ENCODE results near the gene ECHDC1.
"Not testable (repeated sequence)": the region's sequence is repeated elsewhere in the genome, so short reads cannot be mapped to it uniquely, and the experiment has no call there.

The ECHDC1 gene

GRCh38 chr6:127342946-127343808 lies at the start of gene ECHDC1:
ECHDC1 (minus strand) TSS chr6:127343609; CDS start chr6:127331028, 12,581 bp downstream.
- no peak for DNase-seq

GRCh38 chr6:127392301-127392700 lies 48.9 kb upstream of the ECHDC1 start:
- no peak for DNase-seq

- no peak for DNase-seq
Observed at GRCh38 chr6:127391094-127391953, 47.9 kb upstream of the ECHDC1 start.

GRCh38 chr6:127389706-127390105 lies 46.3 kb upstream of the ECHDC1 start:
- no peak for DNase-seq

- DNase-seq: no peak
Observed at GRCh38 chr6:127385668-127386430, 42.4 kb upstream of the ECHDC1 start.

- not testable (repeated sequence) for DNase-seq
Observed at GRCh38 chr6:127384848-127385247, 41.4 kb upstream of the ECHDC1 start.

GRCh38 chr6:127383988-127384387 lies 40.6 kb upstream of the ECHDC1 start:
- no peak for DNase-seq

GRCh38 chr6:127382413-127382812 lies 39.0 kb upstream of the ECHDC1 start:
- no peak for DNase-seq

GRCh38 chr6:127381384-127381783 lies 38.0 kb upstream of the ECHDC1 start:
- no peak for DNase-seq

- no peak for DNase-seq
Observed at GRCh38 chr6:127376685-127377084, 33.3 kb upstream of the ECHDC1 start.

GRCh38 chr6:127367023-127367375 lies 23.6 kb upstream of the ECHDC1 start:
- DNase-seq: no peak

GRCh38 chr6:127366282-127367022 lies 23.0 kb upstream of the ECHDC1 start:
- no peak for DNase-seq

- DNase-seq: no peak
Observed at GRCh38 chr6:127365874-127366273, 22.5 kb upstream of the ECHDC1 start.

- no peak for DNase-seq
Observed at GRCh38 chr6:127352524-127352923, 9.1 kb upstream of the ECHDC1 start.

- DNase-seq: no peak
Observed at GRCh38 chr6:127349980-127350379, 6.6 kb upstream of the ECHDC1 start.

- DNase-seq: no peak
Observed at GRCh38 chr6:127348028-127348661, 4.7 kb upstream of the ECHDC1 start.

GRCh38 chr6:127347178-127347577 lies 3.8 kb upstream of the ECHDC1 start:
- DNase-seq: no peak

GRCh38 chr6:127345521-127345920 lies 2.1 kb upstream of the ECHDC1 start:
- no peak for DNase-seq

GRCh38 chr6:127343809-127344659 lies 625 bp upstream of the ECHDC1 start:
- DNase-seq: no peak

GRCh38 chr6:127342296-127342945 lies 988 bp downstream of the ECHDC1 start:
- DNase-seq: no peak

Measured in cerebellar nuclear complex (tissue), 1 donor.